ENCODE measurements around the gene ATG2A.

GRCh38 chr11:64905516-64906313 lies 11.3 kb downstream of the ATG2A start:
- no peak for TF ChIP-seq CTCF (IDR thresholded peaks at IDR 0.05; ENCODE audit: poor library complexity)
- no peak for TF ChIP-seq EZH2 (IDR thresholded peaks at IDR 0.05; ENCODE audit: borderline replicate concordance)
- TF ChIP-seq EZH2phosphoT487 (IDR thresholded peaks at IDR 0.05; ENCODE audit: low read depth, severe bottlenecking, unreplicated experiment), result no peak
